Vagina (tissue), 2 donors: ENCODE measurements around the gene CCDC197. TPM values are rescaled to one million over a fixed set of nuclear protein-coding genes. Genes with fewer than 3 reads are reported as not detected.

Source experiments
- DNase-seq, 2 donors: peaks; one replicate each; pipeline ENCODE4 v3.0.0-alpha.2; 2017; ENCODE audit errors: extremely low spot score in 2 of 2
- H3K27ac ChIP-seq: fragments of 200-600 bp; sonication (generic); one replicate; pipeline ENCODE4 v1.5.1; 2019
- H3K27me3 ChIP-seq: fragments of 200-600 bp; sonication (generic); one replicate; pipeline ENCODE4 v1.5.1; 2019
- H3K36me3 ChIP-seq, 2 donors: fragments of 200-600 bp; sonication (generic); one replicate each; pipeline ENCODE4 v1.5.1; 2017 to 2019
- H3K4me1 ChIP-seq: fragments of 200-600 bp; sonication (generic); one replicate; pipeline ENCODE4 v1.5.1; 2019
- H3K4me3 ChIP-seq, 2 donors: fragments of 200-600 bp; sonication (generic); 1 replicate in 1 of 2; 2 replicates in 1 of 2; pipeline ENCODE4 v1.5.1; 2016 to 2019
- H3K9me3 ChIP-seq: fragments of 200-600 bp; sonication (generic); one replicate; pipeline ENCODE4 v1.5.1; 2019
- CTCF ChIP-seq, 3 experiments: fragments of 450-650 bp in 2 of 3; fragments of 200-600 bp in 1 of 3; sonication (generic) in 1 of 3; IDR thresholded peaks; one replicate each; pipeline ENCODE4 v1.5.1; 2017 to 2019; ENCODE audit warnings: antibody characterized with exemption in 3 of 3, mild to moderate bottlenecking in 2 of 3, moderate library complexity in 2 of 3
- POLR2A ChIP-seq, 2 donors: fragments of 450-650 bp; IDR thresholded peaks; one replicate each; pipeline ENCODE4 v1.6.1; 2017; ENCODE audit warnings: antibody characterized with exemption in 2 of 2, mild to moderate bottlenecking in 2 of 2, moderate library complexity in 2 of 2
- POLR2AphosphoS5 ChIP-seq, 2 donors: sonication (generic); formaldehyde crosslinking; IDR thresholded peaks; one replicate each; pipeline ENCODE4 v1.9.0; 2017; ENCODE audit warnings: antibody characterized with exemption in 2 of 2, mild to moderate bottlenecking in 2 of 2, low read depth in 1 of 2; ENCODE audit not compliant: insufficient read depth in 1 of 2
- intact Hi-C: fragments of 100-400 bp; cut with DNase I; formaldehyde crosslinking; loops from one replicate; pipeline ENCODE4 v1.15.1; 2023
- total RNA-seq: library from RNA; depleted of rRNA; stranded (reverse); fragments of >200 nt; gene quantifications from one replicate; pipeline ENCODE4 v1.2.3, GENCODE V29; 2016

Gene CCDC197
- total RNA-seq, 1 donor from 2014 or later: not detected

- H3K27ac ChIP-seq: peak overlapping the region; percentile 59
- peaks cover 17% of the 10 kb centered on the region for H3K4me1 ChIP-seq
Observed at GRCh38 chr14:94042433-94043091, 45.5 kb downstream of the CCDC197 start.

DNA sequence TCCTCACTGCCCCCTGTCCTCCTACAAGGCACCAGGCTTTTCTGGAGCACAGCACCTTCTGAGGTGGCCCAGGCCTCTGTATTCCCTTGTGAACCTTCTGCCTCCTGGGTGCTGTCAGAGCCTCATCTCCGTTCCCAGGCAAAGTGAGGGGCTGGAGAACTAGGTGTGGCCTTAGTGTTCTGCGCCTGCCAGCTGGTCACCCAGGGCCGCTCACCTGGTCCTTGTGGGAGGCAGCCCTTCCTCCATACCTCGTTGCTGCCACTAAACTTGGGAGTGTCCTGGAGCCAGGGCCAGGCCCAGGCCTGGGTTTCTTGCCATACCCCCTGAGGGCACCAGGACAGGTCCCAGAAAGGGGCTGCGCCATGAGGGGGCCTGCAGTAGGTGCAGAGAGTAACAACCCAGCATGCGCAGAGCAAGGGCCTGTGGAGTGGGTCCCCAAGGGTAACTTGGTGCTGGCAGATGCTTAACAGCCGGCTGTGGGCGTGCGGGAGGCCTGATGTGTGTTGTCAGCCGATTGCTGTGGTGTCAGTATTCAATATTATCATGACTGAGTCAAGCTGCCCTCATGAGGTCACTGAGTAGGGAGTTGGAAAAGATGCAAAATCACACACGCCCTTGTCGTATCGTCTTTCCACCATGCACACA, 46.1 kb downstream of the CCDC197 start:
- TF ChIP-seq POLR2AphosphoS5 (IDR thresholded peaks at IDR 0.05; ENCODE audit: insufficient read depth in 1 of 2, low read depth in 1 of 2) (no peak), CTCF (IDR thresholded peaks at IDR 0.05) (no peak), POLR2A (IDR thresholded peaks at IDR 0.05) (no peak)
- Histone ChIP-seq H3K36me3 (peaks cover 0 to 23% of the 10 kb centered on the region in 2 donors), H3K27ac (peak overlapping the region; percentile 24), H3K4me3 (no peak overlapping the region), H3K4me1 (peaks cover 17% of the 10 kb centered on the region), H3K27me3 (no peaks in the 10 kb centered on the region), H3K9me3 (no peaks in the 10 kb centered on the region)
- DNase-seq: no peak
- intact Hi-C loops: no loop called here

More at GRCh38 chr14:94042433-94043091, 45.5 kb downstream of the CCDC197 start:
- TF ChIP-seq POLR2AphosphoS5 (IDR thresholded peaks at IDR 0.05; ENCODE audit: insufficient read depth in 1 of 2, low read depth in 1 of 2) (no peak), CTCF (IDR thresholded peaks at IDR 0.05) (no peak), POLR2A (IDR thresholded peaks at IDR 0.05) (no peak)
- intact Hi-C loops: no loop called here
- DNase-seq: no peak
- Histone ChIP-seq H3K4me3 (no peak overlapping the region), H3K27me3 (no peaks in the 10 kb centered on the region), H3K9me3 (no peaks in the 10 kb centered on the region), H3K36me3 (peaks cover 0 to 16% of the 10 kb centered on the region in 2 donors)

DNA sequence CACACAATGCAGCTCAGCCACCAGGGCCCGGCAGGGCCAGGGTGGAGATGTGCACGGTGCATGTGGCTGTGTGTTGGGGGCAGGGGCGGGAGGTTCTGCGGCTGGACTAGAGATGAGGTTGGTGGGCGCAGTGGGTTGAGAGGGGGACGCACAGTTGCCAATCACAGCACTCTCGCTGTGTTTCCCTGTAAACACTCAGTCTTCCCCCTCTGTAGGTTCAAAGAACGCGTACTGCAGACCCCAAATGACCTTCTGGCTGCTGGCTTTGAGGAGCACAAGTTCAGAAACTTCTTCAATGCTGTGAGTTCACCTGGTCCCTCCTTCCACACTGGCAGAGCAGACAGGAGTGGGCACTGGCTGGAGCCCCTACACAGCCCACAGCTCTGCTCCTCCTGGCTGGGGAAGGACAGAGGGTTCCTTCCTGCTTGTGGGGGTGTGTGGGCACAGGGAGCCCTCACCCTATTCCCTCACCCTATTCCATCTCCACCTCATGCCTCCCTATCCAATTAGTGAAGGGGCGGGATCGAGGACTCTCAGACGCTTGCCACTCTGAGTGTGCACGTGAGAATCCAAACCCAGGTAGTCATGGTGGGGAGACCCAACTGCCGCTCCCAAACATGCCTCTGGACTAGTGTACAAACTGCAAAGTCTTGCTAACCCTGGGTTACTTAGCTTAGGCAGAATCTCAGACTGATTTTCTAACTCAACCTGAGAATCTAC, 46.8 kb downstream of the CCDC197 start:
- no peak for DNase-seq
- H3K36me3 ChIP-seq: peaks cover 0 to 29% of the 10 kb centered on the region in 2 donors
- H3K4me1 ChIP-seq: peaks cover 17% of the 10 kb centered on the region
- H3K9me3 ChIP-seq: no peaks in the 10 kb centered on the region
- H3K27me3 ChIP-seq: no peaks in the 10 kb centered on the region
- no peak overlapping the region for H3K4me3 ChIP-seq
- intact Hi-C loops: no loop called here
- TF ChIP-seq POLR2A (IDR thresholded peaks at IDR 0.05) (no peak), POLR2AphosphoS5 (IDR thresholded peaks at IDR 0.05; ENCODE audit: insufficient read depth in 1 of 2, low read depth in 1 of 2) (no peak), CTCF (IDR thresholded peaks at IDR 0.05) (no peak)
- H3K27ac ChIP-seq: peak overlapping the region; percentile 24

DNA sequence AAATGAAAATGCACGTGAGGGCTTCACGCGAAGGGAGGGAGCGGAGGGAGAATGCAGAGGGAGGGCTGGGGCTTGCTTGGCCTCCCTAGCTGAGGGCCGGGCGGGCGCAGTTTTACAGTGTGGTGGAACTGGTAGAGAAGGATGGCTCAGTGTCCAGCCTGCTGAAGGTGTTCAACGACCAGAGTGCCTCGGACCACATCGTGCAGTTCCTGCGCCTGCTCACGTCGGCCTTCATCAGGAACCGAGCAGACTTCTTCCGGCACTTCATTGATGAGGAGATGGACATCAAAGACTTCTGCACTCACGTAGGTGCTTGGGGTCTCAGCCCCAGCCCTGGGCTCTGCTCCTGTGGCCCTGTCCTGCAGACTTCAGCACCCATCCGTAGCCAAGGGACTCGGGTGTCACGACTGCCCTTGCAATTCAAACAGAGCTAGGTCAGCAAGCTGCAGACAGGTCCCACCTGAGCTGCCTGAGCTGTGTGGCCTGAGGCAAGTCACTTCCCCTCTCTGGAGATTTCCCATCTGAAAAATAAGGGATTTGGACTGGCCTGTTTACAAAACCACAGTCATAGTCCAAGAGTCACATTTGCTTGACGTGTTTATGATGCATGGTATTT, 47.5 kb downstream of the CCDC197 start:
- H3K36me3 ChIP-seq: peaks cover 0 to 36% of the 10 kb centered on the region in 2 donors
- no peak overlapping the region for H3K27ac ChIP-seq
- peaks cover 17% of the 10 kb centered on the region for H3K4me1 ChIP-seq
- intact Hi-C loops: no loop called here
- TF ChIP-seq POLR2A (IDR thresholded peaks at IDR 0.05): no peak
- TF ChIP-seq CTCF (IDR thresholded peaks at IDR 0.05): no peak
- TF ChIP-seq POLR2AphosphoS5 (IDR thresholded peaks at IDR 0.05; ENCODE audit: insufficient read depth in 1 of 2, low read depth in 1 of 2): no peak
- no peak overlapping the region for H3K4me3 ChIP-seq
- DNase-seq: no peak
- no peaks in the 10 kb centered on the region for H3K9me3 ChIP-seq
- no peaks in the 10 kb centered on the region for H3K27me3 ChIP-seq
